ENCODE results near the gene STAB1. TPM values are rescaled to one million over a fixed set of nuclear protein-coding genes. Genes with fewer than 3 reads are reported as not detected.

The STAB1 gene, protein sequence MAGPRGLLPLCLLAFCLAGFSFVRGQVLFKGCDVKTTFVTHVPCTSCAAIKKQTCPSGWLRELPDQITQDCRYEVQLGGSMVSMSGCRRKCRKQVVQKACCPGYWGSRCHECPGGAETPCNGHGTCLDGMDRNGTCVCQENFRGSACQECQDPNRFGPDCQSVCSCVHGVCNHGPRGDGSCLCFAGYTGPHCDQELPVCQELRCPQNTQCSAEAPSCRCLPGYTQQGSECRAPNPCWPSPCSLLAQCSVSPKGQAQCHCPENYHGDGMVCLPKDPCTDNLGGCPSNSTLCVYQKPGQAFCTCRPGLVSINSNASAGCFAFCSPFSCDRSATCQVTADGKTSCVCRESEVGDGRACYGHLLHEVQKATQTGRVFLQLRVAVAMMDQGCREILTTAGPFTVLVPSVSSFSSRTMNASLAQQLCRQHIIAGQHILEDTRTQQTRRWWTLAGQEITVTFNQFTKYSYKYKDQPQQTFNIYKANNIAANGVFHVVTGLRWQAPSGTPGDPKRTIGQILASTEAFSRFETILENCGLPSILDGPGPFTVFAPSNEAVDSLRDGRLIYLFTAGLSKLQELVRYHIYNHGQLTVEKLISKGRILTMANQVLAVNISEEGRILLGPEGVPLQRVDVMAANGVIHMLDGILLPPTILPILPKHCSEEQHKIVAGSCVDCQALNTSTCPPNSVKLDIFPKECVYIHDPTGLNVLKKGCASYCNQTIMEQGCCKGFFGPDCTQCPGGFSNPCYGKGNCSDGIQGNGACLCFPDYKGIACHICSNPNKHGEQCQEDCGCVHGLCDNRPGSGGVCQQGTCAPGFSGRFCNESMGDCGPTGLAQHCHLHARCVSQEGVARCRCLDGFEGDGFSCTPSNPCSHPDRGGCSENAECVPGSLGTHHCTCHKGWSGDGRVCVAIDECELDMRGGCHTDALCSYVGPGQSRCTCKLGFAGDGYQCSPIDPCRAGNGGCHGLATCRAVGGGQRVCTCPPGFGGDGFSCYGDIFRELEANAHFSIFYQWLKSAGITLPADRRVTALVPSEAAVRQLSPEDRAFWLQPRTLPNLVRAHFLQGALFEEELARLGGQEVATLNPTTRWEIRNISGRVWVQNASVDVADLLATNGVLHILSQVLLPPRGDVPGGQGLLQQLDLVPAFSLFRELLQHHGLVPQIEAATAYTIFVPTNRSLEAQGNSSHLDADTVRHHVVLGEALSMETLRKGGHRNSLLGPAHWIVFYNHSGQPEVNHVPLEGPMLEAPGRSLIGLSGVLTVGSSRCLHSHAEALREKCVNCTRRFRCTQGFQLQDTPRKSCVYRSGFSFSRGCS (N-terminal part only)
- 0.90 and 1.1 TPM in 2 replicates for total RNA-seq (ENCODE audit: low replicate concordance)

DNA sequence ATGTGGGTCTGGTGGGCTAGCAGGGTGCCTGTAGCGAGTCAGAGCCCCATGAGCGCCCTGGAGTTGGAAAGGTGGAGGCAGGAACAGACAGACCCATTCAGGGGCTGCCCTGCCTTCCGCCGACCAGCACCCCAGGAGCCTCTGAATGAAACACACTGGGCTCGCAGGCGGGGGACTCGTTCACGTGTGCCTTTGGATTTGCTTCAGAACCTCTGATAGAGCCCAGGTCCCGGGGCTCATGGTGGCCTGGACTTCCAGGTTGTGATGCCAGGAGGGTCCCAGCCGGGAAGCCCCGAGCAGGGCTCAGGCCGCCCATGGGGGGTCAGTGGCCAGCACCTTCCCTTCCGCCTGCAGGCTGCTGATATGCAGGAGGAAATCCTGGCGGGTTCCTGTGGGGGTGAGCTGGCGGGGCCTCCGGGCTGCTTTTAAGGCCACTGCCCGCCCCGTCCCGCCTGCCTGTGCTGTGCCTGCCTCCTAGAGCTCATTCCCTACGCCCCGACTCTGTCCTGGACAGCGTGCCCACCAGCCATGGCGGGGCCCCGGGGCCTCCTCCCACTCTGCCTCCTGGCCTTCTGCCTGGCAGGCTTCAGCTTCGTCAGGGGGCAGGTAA lies at the start of gene STAB1:
Gene STAB1 (plus strand): TSS at position 453 of the 610 bp plus-strand sequence. CDS start 76 bp downstream, at position 529.
- no peak for DNase-seq (ENCODE audit: low read depth)
- TF ChIP-seq, protein P1, sequence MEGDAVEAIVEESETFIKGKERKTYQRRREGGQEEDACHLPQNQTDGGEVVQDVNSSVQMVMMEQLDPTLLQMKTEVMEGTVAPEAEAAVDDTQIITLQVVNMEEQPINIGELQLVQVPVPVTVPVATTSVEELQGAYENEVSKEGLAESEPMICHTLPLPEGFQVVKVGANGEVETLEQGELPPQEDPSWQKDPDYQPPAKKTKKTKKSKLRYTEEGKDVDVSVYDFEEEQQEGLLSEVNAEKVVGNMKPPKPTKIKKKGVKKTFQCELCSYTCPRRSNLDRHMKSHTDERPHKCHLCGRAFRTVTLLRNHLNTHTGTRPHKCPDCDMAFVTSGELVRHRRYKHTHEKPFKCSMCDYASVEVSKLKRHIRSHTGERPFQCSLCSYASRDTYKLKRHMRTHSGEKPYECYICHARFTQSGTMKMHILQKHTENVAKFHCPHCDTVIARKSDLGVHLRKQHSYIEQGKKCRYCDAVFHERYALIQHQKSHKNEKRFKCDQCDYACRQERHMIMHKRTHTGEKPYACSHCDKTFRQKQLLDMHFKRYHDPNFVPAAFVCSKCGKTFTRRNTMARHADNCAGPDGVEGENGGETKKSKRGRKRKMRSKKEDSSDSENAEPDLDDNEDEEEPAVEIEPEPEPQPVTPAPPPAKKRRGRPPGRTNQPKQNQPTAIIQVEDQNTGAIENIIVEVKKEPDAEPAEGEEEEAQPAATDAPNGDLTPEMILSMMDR (IDR thresholded peaks at IDR 0.05; ENCODE audit: insufficient read depth, low read length) = no peak
- no peak within 1 kb of the TSS for H3K4me3 ChIP-seq (ENCODE audit: low read depth, low read length)

DNA sequence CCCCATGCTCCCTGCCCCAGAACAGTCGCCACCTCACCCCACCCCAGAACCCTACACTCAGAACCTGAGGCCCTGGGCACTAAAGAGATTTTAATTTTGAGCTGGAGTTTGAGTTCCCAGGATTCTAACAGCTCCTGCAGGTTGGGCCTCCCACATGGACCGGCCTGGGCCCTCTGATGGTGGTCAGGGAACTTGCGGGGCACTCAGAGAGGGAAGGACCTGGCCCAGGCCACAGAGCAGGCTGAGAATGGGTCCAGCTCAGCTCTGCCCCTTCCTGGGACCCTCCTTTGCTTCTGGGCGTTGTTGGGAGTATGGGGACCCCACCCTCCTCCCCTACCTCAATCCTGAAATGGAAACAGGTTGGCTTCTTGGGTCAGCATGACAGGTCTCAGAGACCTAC lies 49.1 kb upstream of the STAB1 start:
- no peak for DNase-seq (ENCODE audit: low read depth)
- TF ChIP-seq, protein P1 (IDR thresholded peaks at IDR 0.05; ENCODE audit: insufficient read depth, low read length) = no peak
- H3K4me3 ChIP-seq (ENCODE audit: low read depth, low read length) = no peak overlapping the region

DNA sequence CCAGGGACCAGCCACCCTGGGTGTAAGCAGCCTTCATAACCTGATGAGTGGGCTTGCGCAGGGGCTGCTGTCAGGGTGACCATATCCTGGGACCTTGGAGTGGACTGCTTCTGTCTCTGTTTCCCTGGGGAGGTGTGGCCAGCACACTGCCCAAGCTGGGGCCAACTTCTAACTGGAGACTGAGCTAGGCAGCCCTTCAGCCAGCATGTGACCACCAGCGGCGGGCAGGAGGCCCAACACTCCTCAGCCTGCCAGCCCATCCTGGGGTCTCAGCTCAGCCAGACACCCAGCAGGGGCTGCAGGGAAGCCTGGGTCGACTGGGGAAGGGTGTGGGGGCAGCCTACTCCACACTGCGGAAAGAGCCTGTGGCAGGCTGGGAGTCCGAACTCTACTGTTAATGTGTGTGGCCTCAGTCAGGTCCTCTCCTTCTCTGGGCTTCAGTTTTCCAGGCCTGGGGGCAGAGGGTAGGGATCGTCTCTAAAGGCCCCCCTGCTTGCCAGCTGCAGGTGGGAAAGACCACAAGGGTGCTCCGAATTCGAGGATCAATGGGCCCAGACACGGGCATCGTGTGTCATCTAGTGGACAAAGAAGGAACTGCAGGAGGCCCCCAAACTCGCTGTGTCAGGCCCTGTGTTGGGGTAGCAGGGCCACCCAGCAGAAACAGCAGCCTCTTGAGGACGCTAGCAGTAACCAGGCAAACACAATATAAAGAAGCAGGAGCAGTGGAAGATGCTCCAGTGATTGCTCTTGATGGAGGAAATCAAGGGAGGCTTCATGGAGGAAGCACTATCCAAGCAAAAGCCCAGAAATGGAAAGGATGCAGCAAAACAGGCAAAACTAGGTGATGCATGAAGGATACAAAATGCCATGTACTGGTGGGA lies 48.3 kb upstream of the STAB1 start:
- TF ChIP-seq, protein P1 (IDR thresholded peaks at IDR 0.05; ENCODE audit: insufficient read depth, low read length) = peak; percentile 100
- DNase-seq (ENCODE audit: low read depth) = peak; percentile 56
- H3K4me3 ChIP-seq (ENCODE audit: low read depth, low read length) = no peak overlapping the region

DNA sequence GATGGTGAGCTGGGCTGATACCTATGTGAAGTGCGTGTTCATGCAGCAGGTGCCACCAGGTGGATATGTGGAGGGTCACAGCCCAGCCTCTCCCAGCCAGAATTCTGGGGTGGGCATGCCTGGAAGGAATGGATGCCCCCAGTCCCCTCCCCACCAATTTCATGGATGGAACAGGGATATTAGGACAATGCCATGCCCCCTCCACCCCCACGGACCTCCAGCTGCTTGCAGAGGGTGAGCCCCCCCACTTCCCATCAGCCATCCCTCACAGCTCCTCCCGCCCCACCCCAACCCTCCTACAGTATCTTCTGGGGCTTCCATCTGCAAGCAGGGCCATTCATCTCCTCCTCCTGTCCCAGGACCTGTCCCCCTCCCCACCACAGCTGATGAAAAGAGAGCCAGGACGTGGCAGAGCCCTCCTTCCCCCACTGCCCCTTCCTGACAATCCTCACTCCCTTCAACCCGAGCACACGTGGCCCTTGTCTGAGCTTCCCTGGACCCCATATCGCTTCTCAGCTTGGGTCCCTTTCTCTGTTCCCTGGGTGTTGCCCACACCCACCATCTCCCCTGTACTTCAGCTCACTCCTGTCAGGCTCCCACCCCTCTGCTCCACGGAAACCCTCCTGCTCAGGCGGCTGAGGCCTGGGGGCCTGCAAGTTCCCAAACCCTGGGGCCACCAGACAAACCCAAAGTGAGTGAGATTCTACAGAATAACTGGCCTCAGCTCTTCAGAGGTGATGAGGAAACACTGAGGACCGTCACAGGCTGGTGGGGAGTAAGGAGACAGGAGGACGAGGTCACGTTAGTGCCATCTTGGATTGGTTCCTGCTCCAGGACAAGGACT lies 47.4 kb upstream of the STAB1 start:
- TF ChIP-seq, protein P1 (IDR thresholded peaks at IDR 0.05; ENCODE audit: insufficient read depth, low read length) = no peak
- DNase-seq (ENCODE audit: low read depth) = no peak
- H3K4me3 ChIP-seq (ENCODE audit: low read depth, low read length) = no peak overlapping the region

DNA sequence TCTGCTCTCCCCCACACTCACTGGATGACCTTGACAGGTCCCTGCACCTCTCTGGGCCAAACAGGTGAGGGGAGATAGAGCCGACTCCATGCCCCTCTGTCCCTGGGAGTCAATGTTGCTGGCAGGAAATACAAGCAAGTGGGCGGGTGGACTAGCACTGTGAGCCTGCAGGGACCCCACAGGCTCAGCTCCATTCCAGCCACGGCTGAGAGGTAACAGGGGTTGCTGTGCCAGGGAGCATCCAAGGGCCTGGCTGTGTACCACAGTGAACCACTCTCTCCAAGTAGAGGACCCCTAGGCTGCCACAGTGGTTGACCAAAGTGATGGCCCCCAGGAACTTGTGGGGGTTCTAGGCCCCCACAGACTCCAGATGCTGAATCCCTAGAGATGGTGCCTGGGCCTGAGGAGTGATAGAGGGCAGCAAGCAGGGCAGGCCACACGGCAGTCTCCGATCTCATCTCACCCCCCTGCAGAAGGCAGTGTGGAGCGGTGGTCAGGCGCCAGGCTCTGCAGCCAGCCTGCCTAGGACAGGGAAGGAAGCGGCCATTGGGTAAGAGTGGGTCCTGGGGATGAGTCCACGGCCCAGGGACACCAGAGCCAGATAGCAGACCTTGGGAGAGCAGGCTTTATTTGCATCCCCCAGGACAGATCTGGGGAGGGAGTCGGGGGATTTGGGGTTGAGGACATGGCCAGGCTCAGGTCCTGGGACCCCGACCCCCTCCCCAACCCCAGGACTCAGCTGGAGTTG lies 44.5 kb upstream of the STAB1 start:
- TF ChIP-seq, protein P1 (IDR thresholded peaks at IDR 0.05; ENCODE audit: insufficient read depth, low read length) = no peak
- no peak overlapping the region for H3K4me3 ChIP-seq (ENCODE audit: low read depth, low read length)
- no peak for DNase-seq (ENCODE audit: low read depth)

Data from fibroblast of the aortic adventitia (primary cell).